Measurements from ENCODE around the gene ZSCAN26.
A peak's percentile ranks its signal among the peaks of the same experiment; 100 is the strongest.

Gene ZSCAN26

GRCh38 chr6:28266962-28267694, at the start of gene ZSCAN26:
Gene ZSCAN26, plus strand, starts transcription at chr6:28267143. Its CDS starts 4,777 bp downstream, at chr6:28271920.
- peak; percentile 78 for DNase-seq (ENCODE audit: low spot score)

- DNase-seq (ENCODE audit: low spot score): no peak
Measured at GRCh38 chr6:28217890-28218289, 49.1 kb upstream of the ZSCAN26 start.

DNA sequence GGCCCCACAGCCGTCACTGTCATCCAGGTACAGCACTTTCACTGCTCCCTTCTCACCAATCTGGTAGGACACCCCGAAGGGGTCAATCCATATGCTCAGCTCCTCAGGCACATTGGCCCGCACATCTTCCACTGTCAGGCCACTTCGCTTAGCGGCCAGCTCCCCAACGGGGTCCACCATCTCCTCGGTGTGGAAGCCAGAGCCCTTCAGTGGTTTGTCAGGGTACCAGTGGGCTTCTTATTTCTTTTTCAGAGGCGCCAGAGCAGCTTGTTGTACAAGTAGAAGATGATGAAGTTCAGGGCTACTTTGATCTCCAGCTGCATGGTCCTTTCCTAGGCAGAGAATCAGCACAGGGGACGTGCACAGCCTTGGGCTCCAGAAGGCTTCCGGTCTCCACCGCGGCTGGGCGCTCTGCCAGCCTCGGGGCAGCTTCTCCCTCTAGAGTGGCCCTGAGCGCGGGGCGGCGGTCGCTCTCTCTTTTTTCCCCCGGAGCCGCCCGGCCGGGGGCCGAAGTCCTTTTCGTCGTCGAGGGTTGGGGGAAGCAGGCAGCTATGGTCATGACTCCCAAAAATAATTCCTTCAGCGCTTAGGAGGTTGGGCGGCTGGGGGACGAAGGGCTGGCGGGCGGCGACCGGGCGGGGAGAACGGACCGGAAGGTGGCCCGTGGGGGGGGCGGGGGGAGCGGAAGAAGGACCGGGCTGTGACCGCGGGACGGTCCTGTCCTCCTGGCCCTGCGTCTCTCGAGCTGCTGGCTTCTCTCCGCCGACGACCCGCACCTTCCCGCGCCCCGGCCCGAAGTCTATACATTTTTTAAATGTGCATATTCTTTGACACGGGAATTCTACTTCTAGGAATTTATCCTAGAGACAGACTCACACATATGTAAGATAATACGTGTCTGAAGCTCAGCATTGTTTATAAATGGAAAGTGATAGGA, 48.4 kb upstream of the ZSCAN26 start:
- peak; percentile 79 for DNase-seq (ENCODE audit: low spot score)

- no peak for DNase-seq (ENCODE audit: low spot score)
Measured at GRCh38 chr6:28220257-28221133, 46.4 kb upstream of the ZSCAN26 start.

- no peak for DNase-seq (ENCODE audit: low spot score)
Measured at GRCh38 chr6:28224131-28225055, 42.5 kb upstream of the ZSCAN26 start.

- peak; percentile 80 for DNase-seq (ENCODE audit: low spot score)
Measured at GRCh38 chr6:28225056-28225834, 41.7 kb upstream of the ZSCAN26 start, which contains the start of gene ZSCAN9. Gene ZSCAN9, plus strand, starts transcription at chr6:28225275. Its CDS starts 1,810 bp downstream, at chr6:28227085.

DNA sequence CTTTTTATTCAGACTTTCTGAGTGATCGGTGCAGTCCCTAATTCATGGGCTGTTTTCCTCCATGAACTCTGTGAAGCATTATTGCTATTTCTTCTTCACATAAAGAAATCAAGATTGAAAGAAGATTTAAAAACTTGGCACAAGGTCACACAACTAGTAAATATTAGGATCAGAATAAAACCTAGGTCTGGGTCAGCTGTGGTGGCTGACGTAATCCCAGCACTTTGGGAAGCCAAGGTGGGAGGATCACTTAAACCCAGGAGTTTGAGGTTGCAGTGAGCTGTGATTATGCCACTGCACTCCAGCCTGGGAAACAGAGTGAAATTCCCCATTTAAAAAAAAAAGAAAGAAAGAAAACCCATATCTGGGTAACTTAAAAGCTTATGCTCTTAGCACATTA, 40.5 kb upstream of the ZSCAN26 start:
- DNase-seq (ENCODE audit: low spot score): no peak

DNA sequence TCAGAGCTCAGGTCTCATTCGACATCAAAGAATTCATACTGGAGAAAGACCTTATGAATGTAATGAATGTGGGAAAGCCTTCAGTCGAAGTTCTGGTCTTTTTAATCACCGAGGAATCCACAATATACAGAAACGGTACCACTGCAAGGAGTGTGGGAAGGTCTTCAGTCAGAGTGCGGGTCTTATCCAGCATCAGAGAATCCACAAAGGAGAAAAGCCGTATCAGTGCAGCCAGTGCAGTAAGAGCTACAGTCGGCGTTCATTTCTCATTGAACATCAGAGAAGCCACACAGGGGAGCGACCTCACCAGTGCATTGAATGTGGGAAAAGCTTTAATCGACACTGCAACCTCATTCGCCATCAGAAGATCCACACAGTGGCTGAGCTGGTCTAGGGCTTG, 34.2 kb upstream of the ZSCAN26 start:
- no peak for DNase-seq (ENCODE audit: low spot score)

DNA sequence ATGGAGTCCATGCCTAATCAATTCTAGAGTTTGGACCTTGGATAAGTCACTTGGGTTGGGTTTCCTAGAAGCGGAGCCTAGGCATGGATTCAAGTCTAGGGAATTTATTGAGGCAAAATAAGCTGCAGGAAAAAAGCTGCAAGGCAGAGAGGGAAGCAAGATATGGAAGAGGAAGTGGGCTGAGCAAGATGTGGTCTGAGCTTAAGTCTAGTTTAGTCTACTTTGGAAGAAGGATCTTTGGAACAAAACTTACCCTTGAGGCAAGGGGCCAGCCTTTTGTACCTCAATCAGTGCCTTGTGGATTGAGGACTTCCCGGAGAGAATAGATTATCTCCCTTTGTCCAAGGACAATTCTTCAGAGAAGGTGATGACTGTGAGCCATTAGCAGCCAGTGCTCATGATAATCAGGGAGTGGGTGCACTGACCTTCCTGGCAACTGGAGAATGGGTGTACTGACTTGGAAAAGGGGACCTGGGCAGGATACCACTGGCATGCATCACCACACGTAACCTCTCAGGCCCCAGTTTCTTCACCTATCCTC, 31.0 kb upstream of the ZSCAN26 start:
- DNase-seq (ENCODE audit: low spot score): no peak

DNA sequence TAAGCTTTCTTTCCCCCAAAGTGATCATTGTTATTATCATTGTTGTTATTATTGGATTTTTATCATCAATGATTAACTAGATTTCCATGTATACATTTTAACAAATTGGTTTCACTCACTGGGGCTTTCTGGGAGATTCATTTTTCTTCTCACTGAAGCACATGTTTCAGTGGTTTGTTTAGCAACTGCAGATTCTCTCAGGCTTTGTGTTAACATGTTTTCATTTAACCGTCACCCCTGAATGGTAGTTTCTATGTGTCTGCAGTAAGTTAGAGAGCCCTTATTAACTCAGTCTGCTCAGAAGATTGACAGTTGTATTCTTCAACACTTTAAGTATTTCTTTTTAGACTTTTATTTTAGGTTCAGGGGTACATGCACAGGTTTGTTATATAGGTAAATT, 27.3 kb upstream of the ZSCAN26 start:
- DNase-seq (ENCODE audit: low spot score): no peak

GRCh38 chr6:28240471-28240870, 26.5 kb upstream of the ZSCAN26 start:
- no peak for DNase-seq (ENCODE audit: low spot score)

DNA sequence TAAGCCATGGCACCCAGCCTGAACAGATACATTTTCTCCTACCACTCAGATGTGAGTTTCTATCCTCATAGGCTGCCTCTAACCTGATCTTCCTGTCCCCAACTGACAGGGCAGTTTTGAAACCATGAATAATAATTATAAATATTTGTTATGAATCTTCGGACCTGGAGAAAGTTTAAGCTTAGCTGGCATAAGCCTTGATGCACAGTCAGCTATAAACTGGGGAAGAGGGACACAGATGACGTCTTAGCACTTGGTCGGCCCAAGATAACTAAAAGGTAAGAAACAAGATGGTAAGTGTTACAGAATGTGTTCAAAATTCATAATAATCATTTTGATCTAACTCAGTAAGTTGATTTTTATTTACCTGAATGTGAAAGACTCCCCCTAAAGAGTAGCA, 23.0 kb upstream of the ZSCAN26 start:
- DNase-seq (ENCODE audit: low spot score): no peak

DNA sequence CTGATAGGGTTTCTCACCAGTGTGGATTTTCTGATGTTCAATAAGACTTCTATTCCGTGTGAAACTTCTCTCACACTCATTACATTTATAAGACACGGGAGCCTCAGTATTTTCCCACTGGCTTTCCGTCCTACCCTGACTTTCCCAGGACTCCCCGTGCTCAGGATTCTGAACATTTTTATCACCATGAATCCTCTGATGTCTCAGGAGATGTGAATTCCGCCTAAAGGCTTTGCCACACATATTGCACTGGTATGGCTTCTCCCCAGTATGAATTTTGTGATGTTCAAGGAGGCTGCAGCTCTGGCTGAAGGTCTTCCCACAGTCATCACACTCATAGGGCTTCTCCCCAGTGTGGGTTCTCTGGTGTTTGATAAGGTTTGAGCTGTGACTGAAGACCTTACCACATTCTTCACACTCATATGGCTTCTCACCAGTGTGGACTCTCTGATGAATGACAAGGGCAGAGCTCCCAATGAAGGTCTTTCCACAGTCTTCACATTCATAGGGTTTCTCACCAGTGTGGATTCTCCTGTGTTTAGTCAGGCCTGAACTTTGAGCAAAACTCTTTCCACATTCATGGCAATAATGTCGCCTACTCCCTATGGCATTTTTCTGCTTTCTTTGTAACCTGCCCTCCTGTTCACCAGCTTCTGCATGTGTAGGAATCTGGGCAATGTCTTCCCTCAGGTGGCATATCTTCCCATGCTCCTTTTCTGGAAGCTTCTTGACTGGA, 21.6 kb upstream of the ZSCAN26 start:
- no peak for DNase-seq (ENCODE audit: low spot score)

- no peak for DNase-seq (ENCODE audit: low spot score)
Measured at GRCh38 chr6:28248916-28249315, 18.0 kb upstream of the ZSCAN26 start.

DNA sequence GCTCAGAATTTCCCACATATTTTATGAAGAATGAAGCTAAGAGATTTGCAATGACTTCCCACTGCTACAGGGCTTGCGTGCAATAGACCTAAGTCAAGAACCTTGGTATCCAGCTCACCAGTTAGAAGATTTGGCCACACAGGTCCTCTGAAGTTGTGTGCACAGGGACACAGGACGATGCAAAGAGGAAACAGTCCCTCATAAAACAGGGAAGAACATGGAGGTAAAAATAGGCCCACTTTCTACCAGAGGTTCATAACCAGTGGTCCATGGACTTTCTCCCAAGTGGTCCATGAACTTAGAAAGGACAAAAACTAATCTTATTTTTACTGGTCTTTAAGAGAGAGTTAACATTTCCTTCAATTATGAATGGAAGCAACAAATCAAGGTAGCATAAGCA, 16.2 kb upstream of the ZSCAN26 start:
- no peak for DNase-seq (ENCODE audit: low spot score)

DNA sequence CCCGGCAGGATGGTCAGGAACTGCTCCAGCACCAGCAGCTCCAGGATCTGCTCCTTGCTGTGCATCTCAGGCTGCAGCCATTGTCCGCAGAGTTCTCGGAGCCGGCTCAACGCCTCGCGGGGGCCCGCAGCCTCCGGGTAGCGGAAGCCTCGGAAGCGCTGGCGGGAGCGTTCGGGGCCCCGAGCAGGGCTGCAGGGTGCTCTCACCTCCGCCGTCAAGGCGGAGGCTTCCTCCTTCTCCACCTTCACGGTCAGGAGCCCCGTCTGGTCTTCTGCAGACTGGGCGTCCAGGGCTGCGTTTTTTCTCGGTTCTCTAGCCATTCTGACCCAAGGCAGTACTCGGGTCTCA, 15.3 kb upstream of the ZSCAN26 start:
- no peak for DNase-seq (ENCODE audit: low spot score)

GRCh38 chr6:28252009-28252975, 14.7 kb upstream of the ZSCAN26 start, which contains the start of gene ZKSCAN4:
Gene ZKSCAN4, minus strand, starts transcription at chr6:28252269. Its CDS starts 289 bp downstream, at chr6:28251980.
- peak; percentile 80 for DNase-seq (ENCODE audit: low spot score)

DNA sequence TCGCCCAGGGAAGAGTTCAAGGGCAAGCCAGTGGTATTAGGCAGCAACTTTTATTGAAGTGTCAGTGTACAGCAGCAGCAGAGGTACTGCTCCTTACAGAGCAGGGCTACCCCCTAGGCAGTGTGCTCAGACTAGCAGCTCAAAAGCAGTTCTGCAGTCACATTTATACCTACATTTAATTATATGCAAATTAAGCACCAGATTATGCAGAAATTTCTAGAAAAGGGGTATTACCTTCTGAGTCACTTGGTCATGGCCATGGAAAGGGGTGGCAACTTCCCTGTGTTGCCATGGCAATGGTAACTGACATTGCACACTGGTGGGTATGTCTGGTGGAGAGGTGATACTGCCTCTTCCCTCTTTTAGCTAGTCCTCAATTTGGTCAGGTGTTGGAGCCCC, 12.8 kb upstream of the ZSCAN26 start:
- no peak for DNase-seq (ENCODE audit: low spot score)
